ENCODE results near the gene SLC45A3. TPM values are rescaled to one million over a fixed set of nuclear protein-coding genes. Genes with fewer than 3 reads are reported as not detected.

SLC45A3 gene
- total RNA-seq, 1 experiment from 2014 or later: 3.0 TPM

- H3K4me3 ChIP-seq (ENCODE audit: low read depth in 2 of 2, low read length in 2 of 2): no peak overlapping the region
- ChIA-PET POLR2A (interaction anchor here (0.6 kb wide), 1 partner anchor 41 kb away, joined by 3 read pairs; no protein-coding TSS in a partner anchor), CTCF (no interaction called here)
- ATAC-seq: no peak; the same call in 1 of the 2 replicates
- intact Hi-C loops (cut with micrococcal nuclease; ENCODE audit: unreplicated experiment): loop anchor here (5.0 kb wide), 1 partner anchor 41 kb away; no protein-coding TSS in a partner anchor
- in situ Hi-C loops (cut with HindIII; ENCODE audit: low pct_unique_long_range_greater_than_20kb, low sequenced_read_pairs): no loop called here
- no TSS peak for BruUV-seq (replicated peaks)
- peaks cover 34% of the 10 kb centered on the region for H3K4me1 ChIP-seq (ENCODE audit: control insufficient read depth, insufficient read depth, low read length)
- H3K9me3 ChIP-seq (ENCODE audit: control insufficient read depth, insufficient read depth, low read depth, low read length): no peaks in the 10 kb centered on the region
- H3K27me3 ChIP-seq (ENCODE audit: control insufficient read depth, insufficient read depth, low read length): no peaks in the 10 kb centered on the region
- TF ChIP-seq SIN3A (IDR thresholded peaks at IDR 0.05; ENCODE audit: borderline replicate concordance, insufficient read depth, low read depth, low read length): no peak
- TF ChIP-seq REST (IDR thresholded peaks at IDR 0.05; ENCODE audit: insufficient read depth in 1 of 2, low read depth in 2 of 2, low read length in 1 of 2): no peak
- no peak for TF ChIP-seq CTCF (IDR thresholded peaks at IDR 0.05)
- no peak for TF ChIP-seq POLR2AphosphoS5 (IDR thresholded peaks at IDR 0.05; ENCODE audit: low read depth, low read length)
- TF ChIP-seq TCF7L2 (IDR thresholded peaks at IDR 0.05; ENCODE audit: low read depth, low read length): no peak
- no peaks in the 10 kb centered on the region for H3K36me3 ChIP-seq (ENCODE audit: control insufficient read depth, insufficient read depth, low read length)
- H3K27ac ChIP-seq (ENCODE audit: low read length): no peak overlapping the region
- DNase-seq (ENCODE audit: low read depth, low spot score): no peak
Observed at GRCh38 chr1:205670611-205671430, 9.5 kb downstream of the SLC45A3 start.

GRCh38 chr1:205670150-205670446 lies 10.2 kb downstream of the SLC45A3 start:
- no peaks in the 10 kb centered on the region for H3K9me3 ChIP-seq (ENCODE audit: control insufficient read depth, insufficient read depth, low read depth, low read length)
- intact Hi-C loops (cut with micrococcal nuclease; ENCODE audit: unreplicated experiment) (loop anchor here (5.0 kb wide), 1 partner anchor 42 kb away; no protein-coding TSS in a partner anchor), in situ Hi-C loops (cut with HindIII; ENCODE audit: low pct_unique_long_range_greater_than_20kb, low sequenced_read_pairs) (no loop called here)
- ATAC-seq (no peak), DNase-seq (ENCODE audit: low read depth, low spot score) (no peak)
- H3K4me3 ChIP-seq (ENCODE audit: low read depth in 2 of 2, low read length in 2 of 2): no peak overlapping the region
- H3K27ac ChIP-seq (ENCODE audit: low read length): no peak overlapping the region
- peaks cover 39% of the 10 kb centered on the region for H3K4me1 ChIP-seq (ENCODE audit: control insufficient read depth, insufficient read depth, low read length)
- H3K27me3 ChIP-seq (ENCODE audit: control insufficient read depth, insufficient read depth, low read length): no peaks in the 10 kb centered on the region
- no TSS peak for BruUV-seq (replicated peaks)
- POLR2A ChIA-PET: no interaction called here
- no peak for TF ChIP-seq SIN3A (IDR thresholded peaks at IDR 0.05; ENCODE audit: borderline replicate concordance, insufficient read depth, low read depth, low read length)
- no peak for TF ChIP-seq REST (IDR thresholded peaks at IDR 0.05; ENCODE audit: insufficient read depth in 1 of 2, low read depth in 2 of 2, low read length in 1 of 2)
- TF ChIP-seq POLR2AphosphoS5 (IDR thresholded peaks at IDR 0.05; ENCODE audit: low read depth, low read length): no peak
- no peak for TF ChIP-seq CTCF (IDR thresholded peaks at IDR 0.05)
- TF ChIP-seq TCF7L2 (IDR thresholded peaks at IDR 0.05; ENCODE audit: low read depth, low read length): no peak
- CTCF ChIA-PET: interaction anchor here (0.7 kb wide), 1 partner anchor 72 kb away, joined by 3 read pairs; no protein-coding TSS in a partner anchor
- H3K36me3 ChIP-seq (ENCODE audit: control insufficient read depth, insufficient read depth, low read length): no peaks in the 10 kb centered on the region

Measured in Panc1 (cell line).